ENCODE data around the gene GPRIN2. TPM values are rescaled to one million over a fixed set of nuclear protein-coding genes. Genes with fewer than 3 reads are reported as not detected.

The GPRIN2 gene
- total and polyA plus RNA-seq, 7 donors = 0.16 to 30.0 (median 11.6) TPM; not detected in 1

GRCh38 chr10:46551701-46552525 is 4.5 kb downstream of the GPRIN2 start:
- Histone ChIP-seq H3K4me1 (peaks cover 0 to 12% (median 11%) of the 10 kb centered on the region in 4 donors), H3K27me3 (peaks cover 15 to 27% (median 20%) of the 10 kb centered on the region in 3 donors), H3K27ac (no peak overlapping the region), H3K36me3 (no peaks in the 10 kb centered on the region), H3K9me3 (no peaks in the 10 kb centered on the region), H3K4me3 (no peak overlapping the region)
- WGBS, 2 donors = 55 to 78% methylated on average over 12 of the region's 12 CpGs
- intact Hi-C loops (cut with DNase I) = no loop called here
- TF ChIP-seq EP300 (IDR thresholded peaks at IDR 0.05) = no peak
- peak; percentile 63 for DNase-seq

DNA sequence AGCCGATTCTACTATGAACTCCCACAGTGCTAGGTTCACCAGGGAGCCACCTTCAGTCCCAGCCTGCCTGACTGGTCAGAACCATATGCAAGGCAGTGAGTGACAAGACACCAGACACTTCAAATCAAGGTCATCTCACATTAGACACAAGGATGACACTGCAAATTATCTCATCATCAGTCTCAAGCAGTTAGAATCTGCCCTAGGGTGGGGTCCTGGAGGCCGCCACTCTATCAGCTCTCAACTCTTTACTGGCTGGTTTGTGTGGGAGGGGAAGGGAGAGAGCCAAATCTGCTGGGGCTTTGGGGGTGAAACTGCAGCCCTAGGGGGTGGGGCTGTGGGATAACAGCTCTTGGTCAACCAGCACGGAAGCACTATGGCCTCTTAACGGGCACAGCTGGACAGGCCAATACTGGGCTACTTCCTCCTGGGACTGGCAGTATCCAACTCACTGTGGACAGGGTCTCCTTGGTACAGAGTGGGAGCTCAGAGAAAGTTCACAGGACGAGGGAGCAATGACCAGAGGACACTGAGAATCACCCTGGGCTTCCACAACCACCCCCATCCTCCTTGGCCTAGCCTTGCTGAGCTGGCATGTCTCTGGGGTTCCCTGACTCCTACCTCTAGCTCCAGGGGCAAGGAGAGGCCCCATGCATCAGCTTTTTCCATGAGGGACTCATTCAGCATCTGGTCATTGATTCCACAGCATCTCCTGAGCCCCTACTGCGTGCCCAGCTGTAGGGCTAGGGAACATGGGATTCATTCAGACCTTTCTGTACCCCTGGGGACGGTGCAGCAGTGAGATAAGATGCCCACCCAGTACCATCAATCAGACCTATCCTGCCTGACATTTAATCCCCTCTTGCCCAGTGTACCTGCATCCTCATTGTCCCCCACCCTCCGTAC is 5.4 kb downstream of the GPRIN2 start:
- Histone ChIP-seq H3K4me3 (no peak overlapping the region), H3K27ac (no peak overlapping the region), H3K36me3 (no peaks in the 10 kb centered on the region), H3K27me3 (peaks cover 7 to 18% (median 11%) of the 10 kb centered on the region in 3 donors), H3K9me3 (no peaks in the 10 kb centered on the region), H3K4me1 (peaks cover 0 to 3% (median 2%) of the 10 kb centered on the region in 4 donors)
- 80 to 82% methylated on average over 8 of the region's 8 CpGs for WGBS, 2 donors
- DNase-seq = peak; percentile 54
- intact Hi-C loops (cut with DNase I) = no loop called here
- TF ChIP-seq EP300 (IDR thresholded peaks at IDR 0.05) (no peak), POLR2A (IDR thresholded peaks at IDR 0.05) (no peak), CTCF (IDR thresholded peaks at IDR 0.05) (no peak)

GRCh38 chr10:46550076-46550790 is 6.2 kb downstream of the GPRIN2 start:
- Histone ChIP-seq H3K9me3 (no peaks in the 10 kb centered on the region), H3K27ac (no peak overlapping the region), H3K27me3 (peaks cover 0 to 10% (median 3%) of the 10 kb centered on the region in 3 donors), H3K4me1 (peaks cover 0 to 3% (median 3%) of the 10 kb centered on the region in 4 donors), H3K4me3 (no peak overlapping the region), H3K36me3 (no peaks in the 10 kb centered on the region)
- 87 to 88% methylated on average over 20 of the region's 20 CpGs for WGBS, 2 donors
- intact Hi-C loops (cut with DNase I) = no loop called here
- no peak for TF ChIP-seq POLR2AphosphoS5 (IDR thresholded peaks at IDR 0.05)
- DNase-seq = peak; percentile 65

GRCh38 chr10:46549171-46550075 is 7.0 kb downstream of the GPRIN2 start:
- H3K4me1 ChIP-seq = peaks cover 0 to 11% (median 11%) of the 10 kb centered on the region in 4 donors
- no peaks in the 10 kb centered on the region for H3K9me3 ChIP-seq
- intact Hi-C loops (cut with DNase I) = no loop called here
- TF ChIP-seq EP300 (IDR thresholded peaks at IDR 0.05) (no peak), CTCF (IDR thresholded peaks at IDR 0.05) (no peak), POLR2AphosphoS5 (IDR thresholded peaks at IDR 0.05) (no peak), POLR2A (IDR thresholded peaks at IDR 0.05) (no peak)
- peak; percentile 68 for DNase-seq
- 88 to 90% methylated on average over 31 of the region's 31 CpGs for WGBS, 2 donors
- H3K27me3 ChIP-seq = peaks cover 0 to 4% (median 0%) of the 10 kb centered on the region in 3 donors
- H3K4me3 ChIP-seq = no peak overlapping the region
- no peaks in the 10 kb centered on the region for H3K36me3 ChIP-seq
- no peak overlapping the region for H3K27ac ChIP-seq
